HCT116 (cell line): ENCODE measurements around the gene TMCC3. TPM values are rescaled to one million over a fixed set of nuclear protein-coding genes. Genes with fewer than 3 reads are reported as not detected.

Source experiments
- ATAC-seq: fragments of 200-7000 bp; cut with Tn5 transposase; 2 replicates; pipeline ENCODE4 v1.9.1; 2020; ENCODE audit warnings: mild to moderate bottlenecking, moderate library complexity
- BruUV-seq: library from RNA; stranded (reverse); fragments of 400-500 nt; replicated peaks from 2 replicates; lab custom pipeline; 2021; lab: Mats Ljungman, UMichigan
- CTCF ChIA-PET: fragments of 300-600 bp; sonication (Branson Sonifier 250); formaldehyde crosslinking; loops from one replicate; lab custom pipeline; 2021; ENCODE audit warnings: antibody characterized with exemption; lab: Charles Lee
- POLR2A ChIA-PET: fragments of 300-600, 350-600 bp; sonication (Branson Sonifier 250); formaldehyde crosslinking; loops from one replicate; lab custom pipeline; 2021; ENCODE audit warnings: antibody characterized with exemption; lab: Charles Lee
- RAD21 ChIA-PET, 2 experiments: fragments of 300-600 bp; sonication (Branson Sonifier 250); formaldehyde crosslinking; loops; one replicate each; lab custom pipeline; 2023; ENCODE audit warnings: low total read pairs in 2 of 2; ENCODE audit not compliant: uncharacterized antibody in 2 of 2, unreplicated experiment in 2 of 2, low non-redundant PET in 1 of 2; lab: Charles Lee
- DNase-seq: peaks from one replicate; pipeline ENCODE4 v3.0.0-alpha.2; 2010; ENCODE audit warnings: low read depth, low spot score
- H2AFZ ChIP-seq: fragments of 200-600 bp; shearing (Covaris generic), sonication (generic); 2 replicates; pipeline ENCODE4 v1.6.1; 2017; ENCODE audit warnings: low read depth, mixed run types, mixed read lengths, antibody characterized with exemption, low read length; ENCODE audit not compliant: poor library complexity, severe bottlenecking
- H3K27ac ChIP-seq: 2 replicates; pipeline ENCODE4 v1.5.1; 2012; ENCODE audit warnings: low read depth, low read length
- H3K27me3 ChIP-seq: fragments of 200-600 bp; sonication (generic); 2 replicates; pipeline ENCODE4 v1.6.1; 2016; ENCODE audit warnings: mixed run types, low read length, mixed read lengths; ENCODE audit not compliant: insufficient read depth
- H3K36me3 ChIP-seq, 2 experiments: fragments of 200-500 bp in 1 of 2; fragments of 200-600 bp in 1 of 2; sonication (Bioruptor generic) in 1 of 2; sonication (generic) in 1 of 2; 2 replicates each; pipeline versions ENCODE4 v1.5.1 to v1.6.1; 2014 to 2016; ENCODE audit warnings: low read length in 2 of 2, inconsistent platforms in 1 of 2, mixed read lengths in 1 of 2, mixed run types in 1 of 2; ENCODE audit not compliant: insufficient read depth in 2 of 2, control insufficient read depth in 1 of 2
- H3K4me1 ChIP-seq, 2 experiments: fragments of 200-600 bp in 1 of 2; sonication (generic) in 1 of 2; 2 replicates each; pipeline versions ENCODE4 v1.5.1 to v1.6.1; 2012 to 2017; ENCODE audit warnings: low read length in 2 of 2, inconsistent platforms in 1 of 2, mild to moderate bottlenecking in 1 of 2, mixed read lengths in 1 of 2, mixed run types in 1 of 2, moderate library complexity in 1 of 2; ENCODE audit not compliant: insufficient read depth in 2 of 2, control insufficient read depth in 1 of 2
- H3K4me2 ChIP-seq: fragments of 200-600 bp; sonication (generic); 2 replicates; pipeline ENCODE4 v1.6.1; 2017; ENCODE audit warnings: mixed run types, low read length, mixed read lengths
- H3K4me3 ChIP-seq, 2 experiments: fragments of 200-600 bp in 1 of 2; sonication (generic) in 1 of 2; replicated peaks in 1 of 2; 2 replicates each; pipeline ENCODE4 v1.5.1; 2011 to 2016; ENCODE audit warnings: low read length in 2 of 2, control low read depth in 1 of 2, low read depth in 1 of 2, mild to moderate bottlenecking in 1 of 2, mixed read lengths in 1 of 2, mixed run types in 1 of 2
- H3K79me2 ChIP-seq: fragments of 200-600 bp; sonication (generic); 2 replicates; pipeline ENCODE4 v1.6.1; 2017; ENCODE audit warnings: mild to moderate bottlenecking, mixed run types, low read length, moderate library complexity, mixed read lengths; ENCODE audit not compliant: insufficient read depth
- H3K9ac ChIP-seq: fragments of 200-600 bp; sonication (generic); 2 replicates; pipeline ENCODE4 v1.6.1; 2016; ENCODE audit warnings: low read length, mixed read lengths
- H3K9me2 ChIP-seq: fragments of 200-600 bp; sonication (generic), shearing (Covaris generic); 2 replicates; pipeline ENCODE4 v1.6.1; 2017; ENCODE audit warnings: mixed run types, mild to moderate bottlenecking, moderate library complexity; ENCODE audit not compliant: insufficient read depth
- H3K9me3 ChIP-seq, 2 experiments: fragments of 200-500 bp in 1 of 2; fragments of 200-600 bp in 1 of 2; sonication (Bioruptor generic) in 1 of 2; sonication (generic) in 1 of 2; 2 replicates each; pipeline ENCODE4 v1.6.1; 2014 to 2017; ENCODE audit warnings: low read length in 2 of 2, mixed read lengths in 2 of 2, inconsistent platforms in 1 of 2, low read depth in 1 of 2, mild to moderate bottlenecking in 1 of 2, mixed run types in 1 of 2, moderate library complexity in 1 of 2; ENCODE audit not compliant: control insufficient read depth in 1 of 2, insufficient read depth in 1 of 2
- H4K20me1 ChIP-seq: fragments of 200-600 bp; sonication (generic), shearing (Covaris generic); 2 replicates; pipeline ENCODE4 v1.6.1; 2017; ENCODE audit warnings: mixed run types, mild to moderate bottlenecking, moderate library complexity; ENCODE audit not compliant: insufficient read depth
- CBX3 ChIP-seq: IDR thresholded peaks from 2 replicates; pipeline ENCODE4 v1.6.1; 2012; ENCODE audit warnings: low read depth
- CTCF ChIP-seq, 3 experiments: fragments of 200-600 bp in 1 of 3; sonication (generic) in 1 of 3; IDR thresholded peaks in 2 of 3; conservative IDR thresholded peaks in 1 of 3; 2 replicates each; pipeline ENCODE4 v1.5.1; 2012 to 2017; ENCODE audit warnings: low read depth in 2 of 3, low read length in 2 of 3, antibody characterized with exemption in 1 of 3, borderline replicate concordance in 1 of 3, control low read depth in 1 of 3, mild to moderate bottlenecking in 1 of 3, mixed read lengths in 1 of 3, mixed run types in 1 of 3, moderate library complexity in 1 of 3; ENCODE audit not compliant: insufficient read depth in 1 of 3
- EGR1 ChIP-seq: IDR thresholded peaks from 2 replicates; pipeline ENCODE4 v1.6.1; 2012; ENCODE audit warnings: low read depth
- JUND ChIP-seq: IDR thresholded peaks from 2 replicates; pipeline ENCODE4 v1.6.1; 2012
- POLR2A ChIP-seq: IDR thresholded peaks from 2 replicates; pipeline ENCODE4 v1.7.0; 2011; ENCODE audit warnings: borderline replicate concordance; ENCODE audit not compliant: insufficient read depth, insufficient read length; ENCODE audit errors: extremely low read depth
- POLR2AphosphoS5 ChIP-seq: IDR thresholded peaks from 2 replicates; pipeline ENCODE4 v1.6.1; 2011; ENCODE audit warnings: mild to moderate bottlenecking, low read depth, low read length, moderate library complexity
- RAD21 ChIP-seq: IDR thresholded peaks from 2 replicates; pipeline ENCODE4 v1.6.1; 2012; ENCODE audit warnings: low read depth, mild to moderate bottlenecking
- REST ChIP-seq: IDR thresholded peaks from 2 replicates; pipeline ENCODE4 v1.6.1; 2012; ENCODE audit warnings: low read depth
- SP1 ChIP-seq: IDR thresholded peaks from 2 replicates; pipeline ENCODE4 v1.6.1; 2012; ENCODE audit warnings: low read depth
- ZFX ChIP-seq: fragments of 450-650 bp; IDR thresholded peaks from 2 replicates; pipeline ENCODE4 v1.6.1; 2017
- intact Hi-C: fragments of 100-400 bp; cut with micrococcal nuclease; formaldehyde crosslinking; loops from 2 replicates; pipeline ENCODE4 v1.10.0; 2022
- total RNA-seq: library from RNA; stranded (reverse); gene quantifications from one replicate; pipeline ENCODE4 v1.2.1, GENCODE V29; 2021; ENCODE audit not compliant: unreplicated experiment

Gene TMCC3
- total RNA-seq, 1 experiment from 2014 or later = 4.5 TPM

GRCh38 chr12:94644141-94644979, 6.0 kb downstream of the TMCC3 start:
- peaks cover 3 to 7% of the 10 kb centered on the region in 2 experiments; a peak in 2 of 4 replicates for H3K4me1 ChIP-seq
- RAD21 ChIA-PET = interaction anchor here in 1 of 2 experiments (0.7 kb wide), 1 partner anchor 362 kb away, joined by 3 read pairs; no protein-coding TSS in a partner anchor
- BruUV-seq = no TSS peak
- H3K9me2 ChIP-seq = no peaks in the 10 kb centered on the region
- no peak overlapping the region for H3K27ac ChIP-seq
- TF ChIP-seq POLR2A = no peak
- no peak for TF ChIP-seq POLR2AphosphoS5
- no peak for TF ChIP-seq CBX3
- no peak for TF ChIP-seq SP1
- TF ChIP-seq REST = no peak
- ATAC-seq (no peak), DNase-seq (no peak)
- H3K4me3 ChIP-seq = no peak overlapping the region
- no peak overlapping the region for H3K9ac ChIP-seq
- H4K20me1 ChIP-seq = no peaks in the 10 kb centered on the region
- POLR2A ChIA-PET = no interaction called here
- no peak overlapping the region for H2AFZ ChIP-seq
- no peak overlapping the region for H3K4me2 ChIP-seq
- H3K79me2 ChIP-seq = no peaks in the 10 kb centered on the region
- no peaks in the 10 kb centered on the region for H3K36me3 ChIP-seq
- CTCF ChIA-PET = no interaction called here
- intact Hi-C loops = no loop called here
- H3K9me3 ChIP-seq = no peaks in the 10 kb centered on the region
- H3K27me3 ChIP-seq = no peaks in the 10 kb centered on the region

GRCh38 chr12:94643606-94644005, 6.8 kb downstream of the TMCC3 start:
- Histone ChIP-seq H2AFZ (no peak overlapping the region), H3K4me3 (no peak overlapping the region), H3K27me3 (no peaks in the 10 kb centered on the region), H3K79me2 (no peaks in the 10 kb centered on the region), H4K20me1 (no peaks in the 10 kb centered on the region), H3K4me1 (no peaks in the 10 kb centered on the region), H3K9ac (no peak overlapping the region), H3K9me2 (no peaks in the 10 kb centered on the region), H3K36me3 (no peaks in the 10 kb centered on the region), H3K9me3 (no peaks in the 10 kb centered on the region), H3K27ac (no peak overlapping the region)
- ATAC-seq (no peak), DNase-seq (no peak)
- no TSS peak for BruUV-seq
- intact Hi-C loops = no loop called here
- CTCF ChIA-PET = no interaction called here
- POLR2A ChIA-PET = no interaction called here
- RAD21 ChIA-PET = no interaction called here
- TF ChIP-seq CTCF (IDR thresholded peaks at IDR 0.05 in 2 of 3, conservative IDR thresholded peaks at IDR 0.05 in 1 of 3; ENCODE audit: borderline replicate concordance in 1 of 3, insufficient read depth in 1 of 3, low read depth in 2 of 3, low read length in 2 of 3) (no peak), JUND (no peak), RAD21 (no peak), ZFX (no peak), EGR1 (no peak)
- TF ChIP-seq, all 23 proteins: peak for 0
- no peak overlapping the region for H3K4me2 ChIP-seq
